Transverse colon (tissue), 3 donors: Measurements from ENCODE around the gene MTARC2.

Experiments used
- EP300 ChIP-seq: sonication (generic); formaldehyde crosslinking; IDR thresholded peaks from one replicate; pipeline ENCODE4 v1.6.1; 2017; ENCODE audit warnings: antibody characterized with exemption, low read depth
- POLR2A ChIP-seq: fragments of 450-650 bp; IDR thresholded peaks from one replicate; pipeline ENCODE4 v1.6.1; 2016; ENCODE audit warnings: antibody characterized with exemption, mild to moderate bottlenecking, moderate library complexity
- TF ChIP-seq, protein P1 (sequence below), 5 experiments: fragments of 200-600 bp in 3 of 5; fragments of 450-650 bp in 2 of 5; sonication (generic) in 3 of 5; IDR thresholded peaks; 1 replicate in 2 of 5; 2 replicates in 3 of 5; pipeline ENCODE4 v1.5.1; 2016 to 2017; ENCODE audit warnings: antibody characterized with exemption in 5 of 5, inconsistent platforms in 3 of 5, mild to moderate bottlenecking in 2 of 5, moderate library complexity in 1 of 5

DNA sequence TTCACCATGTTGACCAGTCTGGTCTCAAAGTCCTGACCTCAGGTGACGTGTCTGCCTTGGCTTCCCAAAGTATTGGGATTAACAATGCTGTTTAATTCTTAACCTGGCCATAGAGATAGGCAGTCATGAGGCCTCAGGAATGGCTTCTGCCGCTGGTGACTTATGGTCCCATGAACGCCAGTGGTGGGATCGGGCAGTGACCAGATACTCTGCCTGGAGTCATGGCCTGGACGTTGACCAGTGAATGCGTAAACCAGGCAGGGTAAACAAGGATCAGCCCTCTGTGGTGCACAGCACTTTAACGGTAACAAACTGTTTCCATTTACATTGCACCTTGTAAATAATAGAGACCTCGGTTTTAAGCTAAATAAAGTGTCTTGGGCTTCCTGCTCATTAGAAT, 61.6 kb downstream of the MTARC2 start:
- TF ChIP-seq, protein P1, sequence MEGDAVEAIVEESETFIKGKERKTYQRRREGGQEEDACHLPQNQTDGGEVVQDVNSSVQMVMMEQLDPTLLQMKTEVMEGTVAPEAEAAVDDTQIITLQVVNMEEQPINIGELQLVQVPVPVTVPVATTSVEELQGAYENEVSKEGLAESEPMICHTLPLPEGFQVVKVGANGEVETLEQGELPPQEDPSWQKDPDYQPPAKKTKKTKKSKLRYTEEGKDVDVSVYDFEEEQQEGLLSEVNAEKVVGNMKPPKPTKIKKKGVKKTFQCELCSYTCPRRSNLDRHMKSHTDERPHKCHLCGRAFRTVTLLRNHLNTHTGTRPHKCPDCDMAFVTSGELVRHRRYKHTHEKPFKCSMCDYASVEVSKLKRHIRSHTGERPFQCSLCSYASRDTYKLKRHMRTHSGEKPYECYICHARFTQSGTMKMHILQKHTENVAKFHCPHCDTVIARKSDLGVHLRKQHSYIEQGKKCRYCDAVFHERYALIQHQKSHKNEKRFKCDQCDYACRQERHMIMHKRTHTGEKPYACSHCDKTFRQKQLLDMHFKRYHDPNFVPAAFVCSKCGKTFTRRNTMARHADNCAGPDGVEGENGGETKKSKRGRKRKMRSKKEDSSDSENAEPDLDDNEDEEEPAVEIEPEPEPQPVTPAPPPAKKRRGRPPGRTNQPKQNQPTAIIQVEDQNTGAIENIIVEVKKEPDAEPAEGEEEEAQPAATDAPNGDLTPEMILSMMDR (IDR thresholded peaks at IDR 0.05), result no peak
- TF ChIP-seq POLR2A, result no peak
- TF ChIP-seq EP300, result no peak
